Activated T-helper 1 cell treated with anti-CD3 and anti-CD28 coated beads, Interleukin-12 subunit alpha, Interleukin-12 subunit beta, Interleukin-2, Interleukin-4 antibody, amounts not matched to agents 30 ng/mL and 10 ng/mL and 1 ng/mL, durations not matched to agents 14 hours and 24 hours and 36 hours (primary cell): ENCODE results near the gene KLRK1. TPM values are rescaled to one million over a fixed set of nuclear protein-coding genes. Genes with fewer than 3 reads are reported as not detected.
"Not testable (repeated sequence)": the region's sequence is repeated elsewhere in the genome, so short reads cannot be mapped to it uniquely, and the experiment has no call there.

Source experiments
- DNase-seq: peaks from one replicate; pipeline ENCODE4 v3.0.0; 2021; ENCODE audit warnings: low spot score
- H3K27ac Mint-ChIP-seq: one replicate; pipeline ENCODE4 v1.8.0; 2021; ENCODE audit warnings: mild to moderate bottlenecking, mixed read lengths
- H3K27me3 Mint-ChIP-seq: one replicate; pipeline ENCODE4 v1.8.0; 2022; ENCODE audit warnings: mild to moderate bottlenecking, moderate library complexity, mixed read lengths; ENCODE audit not compliant: insufficient read depth
- H3K36me3 Mint-ChIP-seq: one replicate; pipeline ENCODE4 v1.8.0; 2021; ENCODE audit warnings: low read depth, mixed read lengths
- H3K4me1 Mint-ChIP-seq: one replicate; pipeline ENCODE4 v1.8.0; 2021; ENCODE audit warnings: low read depth, mixed read lengths
- H3K4me3 Mint-ChIP-seq: one replicate; pipeline ENCODE4 v1.8.0; 2021; ENCODE audit warnings: mild to moderate bottlenecking, moderate library complexity, mixed read lengths
- H3K9me3 Mint-ChIP-seq: one replicate; pipeline ENCODE4 v1.8.0; 2021; ENCODE audit warnings: mixed read lengths
- intact Hi-C: fragments of 100-400 bp; cut with micrococcal nuclease; formaldehyde crosslinking; loops from one replicate; pipeline ENCODE4 v1.15.1; 2024
- total RNA-seq: library from RNA; stranded (reverse); gene quantifications from 2 replicates; pipeline ENCODE4 v1.2.3, GENCODE V29; 2022

The KLRK1 gene
- not detected in 2 replicates for total RNA-seq

DNA sequence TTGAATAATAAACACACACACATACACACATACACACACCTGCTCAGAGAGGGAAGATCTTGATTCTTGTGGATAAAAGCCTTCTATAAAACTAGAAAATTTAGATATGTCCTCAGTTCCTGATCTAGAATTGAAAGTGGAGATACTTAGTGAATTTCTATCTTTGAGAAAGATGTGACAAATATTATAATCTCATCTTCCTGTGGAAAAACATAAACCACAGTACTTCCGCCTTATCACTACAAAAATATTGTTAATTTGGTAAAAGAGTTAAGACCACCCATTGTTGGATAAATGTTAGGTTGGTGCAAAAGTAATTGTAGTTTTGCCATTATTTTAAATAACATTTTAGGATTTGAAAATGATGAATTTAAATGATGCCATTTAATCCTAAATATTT lies at the start of gene KLRK1:
Gene KLRK1, minus strand, starts transcription at position 138 of the 400 bp plus-strand sequence. CDS start 1,231 bp downstream, outside the sequence.
- Mint-ChIP-seq H3K36me3 (no peaks in the 10 kb centered on the region), H3K4me3 (no peak within 1 kb of the TSS), H3K9me3 (no peaks in the 10 kb centered on the region), H3K27ac (no peak within 1 kb of the TSS), H3K27me3 (peaks cover 40% of the 10 kb centered on the region), H3K4me1 (no peaks in the 10 kb centered on the region)
- intact Hi-C loops: no loop called here
- no peak for DNase-seq

DNA sequence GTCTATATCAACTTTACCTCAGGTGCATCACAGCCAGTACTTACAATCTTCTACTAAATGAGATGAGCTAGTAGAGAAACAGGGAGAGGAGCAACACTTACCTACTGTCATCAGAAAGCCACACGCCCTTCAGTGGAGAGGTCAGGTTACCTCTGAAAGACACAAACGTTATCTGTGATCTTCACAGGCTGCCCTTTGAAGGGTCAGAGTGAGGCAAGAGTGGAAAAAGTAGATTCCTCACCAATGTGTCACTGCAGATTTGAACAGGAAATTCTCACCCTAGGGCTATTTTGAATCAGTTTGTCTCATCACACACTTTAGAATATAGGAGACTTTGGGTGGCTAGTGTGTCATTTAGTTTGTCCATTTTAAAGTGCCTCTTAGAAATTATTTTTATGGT lies 47.8 kb upstream of the KLRK1 start:
- H3K36me3 Mint-ChIP-seq, H3K27ac Mint-ChIP-seq, DNase-seq, H3K9me3 Mint-ChIP-seq, H3K4me3 Mint-ChIP-seq, H3K27me3 Mint-ChIP-seq, intact Hi-C loops, H3K4me1 Mint-ChIP-seq: not testable (repeated sequence)

DNA sequence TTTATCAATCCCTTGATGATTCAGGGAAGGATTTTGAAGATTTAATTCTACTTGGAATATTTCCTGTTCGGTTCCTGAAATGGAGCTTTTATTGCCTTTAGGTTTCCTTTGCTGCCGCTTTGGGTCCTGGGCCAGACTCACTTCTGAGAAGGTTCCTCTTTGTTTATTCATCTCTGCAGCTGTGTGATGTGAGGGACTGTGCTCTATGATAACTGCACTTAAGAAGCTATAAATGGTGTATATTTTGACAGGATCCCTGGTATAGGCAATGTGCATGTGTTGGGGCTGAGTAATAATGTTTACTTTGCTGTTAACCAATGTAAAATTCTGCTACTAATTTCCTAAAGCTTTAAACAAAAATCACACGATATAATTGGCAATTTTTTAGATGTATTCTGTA lies 46.0 kb upstream of the KLRK1 start, which contains the start of gene KLRC2:
Gene KLRC2, minus strand, starts transcription at position 195 of the 400 bp plus-strand sequence. Its CDS starts 24 bp downstream, at position 171.
- H3K36me3 Mint-ChIP-seq, H3K27ac Mint-ChIP-seq, H3K4me1 Mint-ChIP-seq, intact Hi-C loops, H3K27me3 Mint-ChIP-seq, DNase-seq, H3K4me3 Mint-ChIP-seq, H3K9me3 Mint-ChIP-seq: not testable (repeated sequence)

DNA sequence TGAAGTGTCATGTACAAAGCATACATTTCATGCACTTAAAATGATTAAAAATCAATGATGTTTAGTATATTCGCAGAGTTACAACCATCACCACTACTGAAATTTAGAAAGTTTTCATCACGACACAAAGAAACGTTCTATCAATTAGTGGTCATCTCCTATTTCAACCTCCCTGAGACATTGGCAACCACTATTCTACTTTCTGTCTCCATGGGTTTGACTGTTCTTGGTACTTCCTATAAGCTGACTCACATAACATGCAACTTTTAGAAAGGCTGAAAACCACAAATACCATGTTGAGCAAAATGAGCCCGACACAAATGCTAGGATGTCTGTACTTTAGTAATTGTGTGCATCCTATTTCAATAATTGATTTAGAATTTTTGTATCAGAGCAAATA lies 40.8 kb upstream of the KLRK1 start:
- H3K9me3 Mint-ChIP-seq, H3K36me3 Mint-ChIP-seq, H3K4me1 Mint-ChIP-seq, H3K27me3 Mint-ChIP-seq, H3K27ac Mint-ChIP-seq, H3K4me3 Mint-ChIP-seq, intact Hi-C loops, DNase-seq: not testable (repeated sequence)

DNA sequence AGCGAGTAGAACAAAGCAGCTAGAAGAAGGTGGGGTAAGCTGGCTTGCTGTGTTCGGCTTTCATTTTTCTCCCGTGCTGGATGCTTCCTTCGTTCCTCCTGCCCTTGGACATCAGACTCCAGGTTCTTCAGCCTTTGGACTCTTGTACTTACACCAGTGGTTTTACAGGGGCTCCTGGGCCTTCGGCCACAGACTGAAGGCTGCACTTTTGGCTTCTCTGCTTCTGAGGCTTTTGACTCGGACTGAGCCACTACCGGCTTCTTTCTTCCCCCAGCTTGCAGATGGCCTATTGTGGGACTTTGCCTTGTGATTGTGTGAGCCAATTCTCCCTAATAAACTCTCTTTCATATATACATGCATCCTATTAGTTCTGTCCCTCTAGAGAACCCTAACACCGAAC lies 36.1 kb upstream of the KLRK1 start:
- DNase-seq, H3K9me3 Mint-ChIP-seq, H3K4me3 Mint-ChIP-seq, H3K4me1 Mint-ChIP-seq, H3K27me3 Mint-ChIP-seq, H3K36me3 Mint-ChIP-seq, H3K27ac Mint-ChIP-seq: not testable (repeated sequence)
- intact Hi-C loops: loop anchor here (2.0 kb wide), 1 partner anchor 15 kb away; no protein-coding TSS in a partner anchor

DNA sequence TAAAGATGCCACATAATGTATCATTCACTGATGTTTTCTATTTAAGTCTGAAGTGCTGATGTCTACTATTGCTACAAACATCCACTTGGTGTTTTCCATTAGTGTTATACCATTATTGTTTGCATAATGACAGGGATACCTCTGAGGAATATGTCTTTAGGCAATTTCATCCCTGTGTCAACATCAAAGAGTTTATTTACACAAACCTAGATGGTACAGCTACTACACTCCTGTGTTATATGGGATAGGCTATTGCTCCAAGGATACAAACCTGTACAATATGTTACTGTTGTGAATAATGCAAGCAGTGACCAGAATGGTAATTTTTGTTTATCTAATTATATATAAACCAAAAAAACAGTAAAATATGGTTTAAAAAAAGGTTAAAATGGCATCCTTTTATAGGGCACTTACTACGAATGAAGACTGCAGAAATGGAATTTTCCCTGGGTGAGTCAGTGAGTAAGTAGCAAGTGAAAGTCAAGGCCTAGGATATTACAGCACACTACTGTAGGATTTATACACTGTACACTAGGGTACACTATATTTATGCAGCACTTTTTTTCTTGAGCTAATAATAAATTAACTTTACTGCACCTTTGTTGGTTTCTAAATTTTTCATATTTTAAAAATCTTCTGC lies 34.5 kb upstream of the KLRK1 start:
- not testable (repeated sequence) for H3K27me3 Mint-ChIP-seq, H3K27ac Mint-ChIP-seq, H3K4me3 Mint-ChIP-seq, H3K4me1 Mint-ChIP-seq, H3K36me3 Mint-ChIP-seq, H3K9me3 Mint-ChIP-seq, DNase-seq
- intact Hi-C loops: loop anchor here (2.0 kb wide), 1 partner anchor 16 kb away; no protein-coding TSS in a partner anchor

DNA sequence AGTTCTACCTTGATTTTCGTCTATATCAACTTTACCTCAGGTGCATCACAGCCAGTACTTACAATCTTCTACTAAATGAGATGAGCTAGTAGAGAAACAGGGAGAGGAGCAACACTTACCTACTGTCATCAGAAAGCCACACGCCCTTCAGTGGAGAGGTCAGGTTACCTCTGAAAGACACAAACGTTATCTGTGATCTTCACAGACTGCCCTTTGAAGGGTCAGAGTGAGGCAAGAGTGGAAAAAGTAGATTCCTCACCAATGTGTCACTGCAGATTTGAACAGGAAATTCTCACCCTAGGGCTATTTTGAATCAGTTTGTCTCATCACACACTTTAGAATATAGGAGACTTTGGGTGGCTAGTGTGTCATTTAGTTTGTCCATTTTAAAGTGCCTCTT lies 32.3 kb upstream of the KLRK1 start:
- H3K27ac Mint-ChIP-seq, H3K4me1 Mint-ChIP-seq, H3K36me3 Mint-ChIP-seq, H3K4me3 Mint-ChIP-seq, H3K27me3 Mint-ChIP-seq, intact Hi-C loops, H3K9me3 Mint-ChIP-seq, DNase-seq: not testable (repeated sequence)

DNA sequence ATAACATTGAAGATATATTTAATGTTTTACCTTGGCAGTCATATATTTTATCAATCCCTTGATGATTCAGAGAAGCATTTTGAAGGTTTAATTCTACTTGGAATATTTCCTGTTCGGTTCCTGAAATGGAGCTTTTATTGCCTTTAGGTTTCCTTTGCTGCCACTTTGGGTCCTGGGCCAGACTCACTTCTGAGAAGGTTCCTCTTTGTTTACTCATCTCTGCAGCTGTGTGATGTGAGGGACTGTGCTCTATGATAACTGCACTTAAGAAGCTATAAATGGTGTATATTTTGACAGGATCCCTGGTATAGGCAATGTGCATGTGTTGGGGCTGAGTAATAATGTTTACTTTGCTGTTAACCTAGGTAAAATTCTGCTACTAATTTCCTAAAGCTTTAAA lies 30.5 kb upstream of the KLRK1 start, which contains the start of gene KLRC3:
Gene KLRC3, minus strand, starts transcription at position 262 of the 400 bp plus-strand sequence. Its CDS starts 45 bp downstream, at position 217.
- DNase-seq, H3K4me1 Mint-ChIP-seq, H3K36me3 Mint-ChIP-seq, H3K27ac Mint-ChIP-seq, intact Hi-C loops, H3K4me3 Mint-ChIP-seq, H3K27me3 Mint-ChIP-seq, H3K9me3 Mint-ChIP-seq: not testable (repeated sequence)

DNA sequence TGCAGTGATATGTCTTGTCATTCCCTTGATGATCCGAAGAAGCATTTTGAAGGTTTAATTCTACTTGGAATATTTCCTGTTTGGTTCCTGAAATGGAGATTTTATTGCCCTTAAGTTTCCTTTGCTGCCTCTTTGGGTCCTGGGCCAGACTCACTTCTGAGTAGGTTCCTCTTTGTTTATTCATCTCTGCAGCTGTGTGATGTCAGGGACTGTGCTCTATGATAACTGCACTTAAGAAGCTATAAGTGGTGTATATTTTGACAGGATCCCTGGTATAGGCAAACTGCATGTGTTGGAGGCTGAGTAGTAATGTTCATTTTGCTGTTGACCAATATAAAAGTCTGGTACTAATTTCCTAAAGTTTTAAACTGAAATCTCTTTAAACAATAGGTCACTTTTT lies 19.6 kb upstream of the KLRK1 start, which contains the start of gene KLRC4:
Gene KLRC4, minus strand, starts transcription at position 366 of the 400 bp plus-strand sequence. Its CDS starts 182 bp downstream, at position 184.
- no peaks in the 10 kb centered on the region for H3K9me3 Mint-ChIP-seq
- DNase-seq: no peak
- intact Hi-C loops: no loop called here
- peaks cover 16% of the 10 kb centered on the region for H3K27me3 Mint-ChIP-seq
- no peaks in the 10 kb centered on the region for H3K36me3 Mint-ChIP-seq
- no peak within 1 kb of the TSS for H3K27ac Mint-ChIP-seq
- H3K4me3 Mint-ChIP-seq: no peak within 1 kb of the TSS
- H3K4me1 Mint-ChIP-seq: no peaks in the 10 kb centered on the region

DNA sequence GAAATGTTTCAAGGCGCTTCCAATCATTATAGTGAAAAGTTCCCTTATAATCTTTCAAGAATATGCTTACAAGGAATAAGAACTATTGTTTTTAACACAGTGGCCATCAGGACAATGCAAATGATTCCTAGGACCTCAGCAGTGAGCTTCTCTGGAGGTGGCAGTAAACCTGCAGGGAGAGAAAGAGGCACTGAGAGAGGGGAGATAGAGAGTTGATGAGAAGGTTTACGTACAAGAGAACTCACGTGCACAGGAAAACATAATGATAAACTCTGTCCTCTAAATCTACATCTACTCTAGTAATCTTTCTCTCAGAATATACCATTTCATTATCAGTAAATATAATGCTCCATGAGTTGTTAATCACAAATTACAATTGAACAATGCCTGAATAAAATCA lies 19.0 kb upstream of the KLRK1 start:
- Mint-ChIP-seq H3K27me3 (peaks cover 15% of the 10 kb centered on the region), H3K4me3 (no peak overlapping the region), H3K4me1 (no peaks in the 10 kb centered on the region), H3K9me3 (no peaks in the 10 kb centered on the region), H3K27ac (no peak overlapping the region), H3K36me3 (no peaks in the 10 kb centered on the region)
- no peak for DNase-seq
- intact Hi-C loops: no loop called here

DNA sequence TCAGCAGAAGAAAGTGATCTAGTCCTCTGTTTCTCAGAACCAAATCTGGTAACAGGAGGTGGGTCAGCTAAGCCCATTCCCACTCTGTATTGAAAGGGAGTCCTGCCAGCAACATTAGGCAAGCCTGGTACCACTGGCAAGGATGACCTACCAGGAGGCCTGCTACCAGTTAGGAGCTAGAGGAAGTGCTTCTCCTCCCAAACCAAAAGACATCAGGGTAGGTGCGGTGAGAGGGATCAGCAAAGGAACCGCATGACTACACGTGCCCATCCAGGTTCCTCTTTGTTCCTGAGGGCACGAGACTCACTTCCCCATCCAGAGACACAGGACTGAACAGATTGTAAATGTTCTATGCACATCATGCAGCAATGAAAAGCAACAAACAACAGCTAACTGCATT lies 16.9 kb upstream of the KLRK1 start:
- no peak for DNase-seq
- no peak overlapping the region for H3K4me3 Mint-ChIP-seq
- no peaks in the 10 kb centered on the region for H3K9me3 Mint-ChIP-seq
- H3K27ac Mint-ChIP-seq: no peak overlapping the region
- H3K27me3 Mint-ChIP-seq: peaks cover 10% of the 10 kb centered on the region
- no peaks in the 10 kb centered on the region for H3K36me3 Mint-ChIP-seq
- H3K4me1 Mint-ChIP-seq: no peaks in the 10 kb centered on the region
- intact Hi-C loops: no loop called here

DNA sequence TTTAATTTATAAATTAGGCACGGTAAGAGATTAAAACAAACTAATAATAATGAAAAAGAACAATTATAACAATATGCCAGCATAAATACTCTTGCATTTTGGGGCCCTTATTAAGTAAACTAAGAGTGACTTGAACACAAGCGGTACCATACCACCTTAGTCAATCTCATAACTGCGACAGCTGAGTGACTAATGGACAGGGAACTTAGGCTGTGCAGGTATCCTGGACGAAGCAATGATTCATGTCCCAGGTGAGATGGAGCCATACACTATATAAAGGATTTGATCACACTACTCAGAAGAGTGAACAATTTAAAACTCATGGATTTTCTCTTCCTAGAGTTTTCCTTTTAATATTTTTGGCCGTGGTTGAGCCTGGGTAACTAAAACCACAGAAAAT lies 15.5 kb upstream of the KLRK1 start:
- Mint-ChIP-seq H3K4me3 (no peak overlapping the region), H3K27me3 (peaks cover 14% of the 10 kb centered on the region), H3K9me3 (no peaks in the 10 kb centered on the region), H3K4me1 (no peaks in the 10 kb centered on the region), H3K36me3 (no peaks in the 10 kb centered on the region), H3K27ac (no peak overlapping the region)
- DNase-seq: no peak
- intact Hi-C loops: no loop called here

DNA sequence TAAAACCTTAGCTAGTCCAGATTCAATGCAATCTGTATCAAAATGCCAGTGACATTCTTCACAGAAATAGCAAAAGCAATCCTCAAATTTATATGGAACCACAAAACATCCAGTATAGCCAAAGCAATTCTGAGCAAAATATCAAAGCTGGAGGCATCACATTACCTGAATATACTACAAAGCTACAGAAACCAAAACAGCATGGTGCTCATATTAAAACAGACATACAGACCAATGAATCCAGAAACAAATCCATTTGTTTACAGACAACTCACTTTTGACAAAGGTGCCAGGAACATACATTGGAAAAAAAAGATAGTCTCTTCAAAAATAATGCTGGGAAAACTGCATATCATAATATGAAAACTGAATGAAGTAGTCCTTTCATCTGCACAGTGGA lies 15.0 kb upstream of the KLRK1 start:
- intact Hi-C loops: no loop called here
- Mint-ChIP-seq H3K9me3 (no peaks in the 10 kb centered on the region), H3K27ac (no peak overlapping the region), H3K4me3 (no peak overlapping the region), H3K4me1 (no peaks in the 10 kb centered on the region), H3K36me3 (no peaks in the 10 kb centered on the region), H3K27me3 (peaks cover 15% of the 10 kb centered on the region)
- DNase-seq: no peak

DNA sequence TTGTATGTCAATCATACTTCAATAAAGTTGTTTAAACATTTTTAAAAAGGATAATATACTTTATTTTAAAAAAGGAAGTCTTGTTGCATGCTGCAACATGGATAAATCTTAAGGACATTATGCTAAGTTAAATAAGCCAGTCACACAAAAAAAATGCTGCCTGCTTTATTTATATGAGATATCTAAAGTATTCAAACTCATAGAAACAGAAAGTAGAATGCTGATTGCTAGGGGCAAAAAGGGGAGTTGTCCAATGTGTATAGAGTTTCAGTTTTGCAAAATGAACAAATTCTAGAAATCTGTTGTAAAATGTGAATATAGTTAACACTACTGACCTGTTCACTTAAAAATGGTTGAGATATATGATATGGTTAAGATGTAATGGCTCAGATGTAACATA lies 11.0 kb upstream of the KLRK1 start:
- Mint-ChIP-seq H3K27me3 (peaks cover 17% of the 10 kb centered on the region), H3K9me3 (no peaks in the 10 kb centered on the region), H3K4me1 (no peaks in the 10 kb centered on the region), H3K36me3 (no peaks in the 10 kb centered on the region), H3K27ac (no peak overlapping the region), H3K4me3 (no peak overlapping the region)
- intact Hi-C loops: no loop called here
- no peak for DNase-seq
